Measurements from ENCODE around the gene IQCE.

IQCE gene

GRCh38 chr7:2614631-2615330 is 56.0 kb downstream of the IQCE start:
- DNase-seq (ENCODE audit: low read depth), result no peak

GRCh38 chr7:2616387-2617324 is 57.9 kb downstream of the IQCE start:
- no peak for DNase-seq (ENCODE audit: low read depth)

GRCh38 chr7:2617325-2617905 is 58.6 kb downstream of the IQCE start:
- no peak for DNase-seq (ENCODE audit: low read depth)

GRCh38 chr7:2619116-2619515 is 60.3 kb downstream of the IQCE start:
- no peak for DNase-seq (ENCODE audit: low read depth)

GRCh38 chr7:2621061-2621828 is 62.5 kb downstream of the IQCE start:
- no peak for DNase-seq (ENCODE audit: low read depth)

GRCh38 chr7:2621948-2622640 is 63.3 kb downstream of the IQCE start:
- no peak for DNase-seq (ENCODE audit: low read depth)

GRCh38 chr7:2622869-2623697 is 64.3 kb downstream of the IQCE start:
- no peak for DNase-seq (ENCODE audit: low read depth)

- no peak for DNase-seq (ENCODE audit: low read depth)
These were observed 64.9 kb downstream of the IQCE start for GRCh38 chr7:2623698-2624014.

- DNase-seq (ENCODE audit: low read depth), result no peak
These were observed 65.6 kb downstream of the IQCE start for GRCh38 chr7:2624293-2624886.

- no peak for DNase-seq (ENCODE audit: low read depth)
These were observed 67.8 kb downstream of the IQCE start for GRCh38 chr7:2626498-2627117.

- no peak for DNase-seq (ENCODE audit: low read depth)
These were observed 68.7 kb downstream of the IQCE start for GRCh38 chr7:2627258-2628129.

GRCh38 chr7:2628130-2628482 is 69.3 kb downstream of the IQCE start:
- DNase-seq (ENCODE audit: low read depth), result no peak

- DNase-seq (ENCODE audit: low read depth), result no peak
These were observed 70.1 kb downstream of the IQCE start for GRCh38 chr7:2628891-2629290.

- DNase-seq (ENCODE audit: low read depth), result no peak
These were observed 71.2 kb downstream of the IQCE start for GRCh38 chr7:2629746-2630681.

- DNase-seq (ENCODE audit: low read depth), result no peak
These were observed 73.4 kb downstream of the IQCE start, which contains the start of gene TTYH3 for GRCh38 chr7:2631946-2632732. Gene TTYH3 (plus strand): TSS chr7:2631986. CDS start chr7:2632156, 170 bp downstream.

GRCh38 chr7:2632733-2633537 is 74.2 kb downstream of the IQCE start:
- peak; percentile 23 for DNase-seq (ENCODE audit: low read depth)

All from activated T-helper 9 cell treated with anti-CD3 and anti-CD28 coated beads, Interleukin-2, amount 50 U/mL, for 16 hours (primary cell).